HG02798 (cell line): Measurements from ENCODE around the gene DSCAM.
"Not testable (repeated sequence)": the region's sequence is repeated elsewhere in the genome, so short reads cannot be mapped to it uniquely, and the experiment has no call there.

Experiments used
- ATAC-seq: cut with Tn5 transposase; IDR thresholded peaks from one replicate; pipeline ENCODE4 v1.9.1; 2021; ENCODE audit warnings: mild to moderate bottlenecking; ENCODE audit not compliant: unreplicated experiment, poor library complexity

The DSCAM gene

DNA sequence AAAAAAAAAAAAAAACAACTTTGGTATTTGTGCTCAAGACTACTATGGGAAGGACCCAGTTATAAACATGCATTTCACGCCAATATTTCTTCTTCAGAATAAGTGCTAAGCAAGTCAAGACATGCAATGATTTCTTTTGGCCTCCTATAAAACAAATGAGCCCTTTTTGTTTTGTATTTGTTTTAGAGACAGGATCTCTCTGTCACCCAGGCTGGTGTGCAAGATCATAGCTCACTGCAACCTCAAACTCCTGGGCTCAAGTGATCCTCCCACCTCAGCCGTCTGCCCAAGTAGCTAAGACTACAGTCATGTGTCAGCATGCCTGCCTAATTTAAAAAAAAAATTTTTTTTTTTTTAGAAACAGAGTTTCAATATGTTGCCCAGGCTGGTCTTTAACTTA lies 631.0 kb downstream of the DSCAM start:
- no peak for ATAC-seq

DNA sequence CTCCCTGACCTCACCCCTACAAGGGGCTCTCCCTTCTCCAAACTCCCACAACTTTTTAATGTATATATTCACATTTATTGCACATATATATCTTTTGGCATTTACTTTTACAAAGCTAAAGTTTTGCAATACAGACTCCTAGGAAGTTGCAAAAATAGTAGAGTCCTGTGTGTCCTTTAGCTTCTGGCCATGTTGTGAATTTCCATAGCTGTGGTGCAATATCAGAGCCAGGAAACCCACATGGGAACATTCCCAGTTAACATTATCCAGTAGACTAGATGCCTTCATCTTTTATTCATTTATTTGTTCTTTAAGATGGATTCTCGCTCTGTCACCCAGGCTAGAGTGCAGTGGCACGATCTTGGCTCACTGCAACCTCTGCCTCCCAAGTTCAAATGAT lies 636.7 kb downstream of the DSCAM start:
- ATAC-seq: no peak

DNA sequence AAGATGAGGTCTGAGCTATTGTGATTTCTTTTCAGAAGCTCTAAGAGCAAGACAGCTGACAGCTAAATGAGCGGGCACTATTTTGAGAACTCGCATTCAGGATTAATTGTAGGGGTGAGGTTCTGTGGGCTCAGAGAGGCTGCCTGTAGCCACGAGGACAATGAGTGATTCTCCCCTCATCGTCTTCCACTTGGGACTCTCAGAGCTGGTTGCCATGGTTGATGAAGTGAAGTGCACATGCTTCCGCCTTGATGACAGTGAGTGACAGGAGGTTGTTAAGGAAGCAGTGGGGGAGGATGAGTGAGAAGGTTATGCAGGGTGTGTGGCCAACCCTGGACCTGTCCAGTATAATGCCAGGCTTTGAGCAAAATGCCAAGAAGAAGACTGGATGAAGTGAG lies 638.0 kb downstream of the DSCAM start:
- ATAC-seq: no peak

DNA sequence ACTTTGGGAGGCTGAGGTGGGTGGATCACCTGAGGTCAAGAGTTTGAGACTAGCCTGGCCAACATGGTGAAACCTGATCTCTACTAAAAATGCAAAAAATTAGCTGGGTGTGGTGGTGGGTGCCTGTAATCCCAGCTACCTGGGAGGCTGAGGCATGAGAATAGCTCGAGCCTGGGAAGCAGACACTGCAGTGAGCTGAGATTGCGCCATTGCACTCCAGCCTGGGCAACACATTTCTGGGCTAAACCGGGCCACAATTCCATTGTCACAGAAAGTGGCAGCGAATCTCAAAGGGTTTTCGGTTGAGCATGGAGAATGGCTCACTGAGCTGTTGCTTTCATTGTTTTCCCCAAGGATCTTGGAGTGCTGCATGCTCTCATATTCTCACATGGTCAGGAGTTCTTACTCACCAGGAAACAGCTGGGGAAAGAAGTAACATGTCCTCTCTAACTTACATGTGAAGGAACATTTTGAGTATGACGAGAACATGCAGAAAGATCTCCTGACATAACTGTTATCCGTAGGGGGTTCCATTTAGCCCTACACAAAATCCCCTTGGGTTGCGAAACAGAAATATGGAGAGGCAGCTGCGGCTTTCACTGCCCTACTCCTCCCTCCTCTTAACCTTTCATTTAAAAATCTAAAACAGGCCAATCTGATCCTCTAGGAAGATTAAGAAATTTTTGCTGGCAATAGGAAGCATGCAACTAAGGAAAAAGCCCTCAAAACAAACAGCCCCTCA lies 638.6 kb downstream of the DSCAM start:
- ATAC-seq: no peak

DNA sequence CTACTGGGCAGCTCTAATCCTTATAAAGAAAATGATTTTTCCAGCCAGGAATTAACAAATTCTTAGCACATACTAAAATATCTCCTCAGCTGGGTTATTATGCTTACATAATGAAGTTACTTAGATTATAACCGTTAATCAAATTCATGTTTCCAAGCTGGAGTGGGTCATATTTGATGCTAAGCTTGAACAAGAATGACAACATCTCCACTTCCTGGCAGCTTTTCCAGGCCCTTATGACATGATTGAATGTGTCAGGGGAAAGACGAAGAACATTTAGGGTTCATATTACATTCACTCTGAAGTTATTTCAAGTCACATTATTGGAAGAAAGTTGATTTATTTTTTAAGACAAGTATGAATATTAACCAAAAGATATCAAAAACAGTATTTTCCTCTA lies 646.0 kb downstream of the DSCAM start:
- no peak for ATAC-seq

GRCh38 chr21:40200126-40200525 lies 646.8 kb downstream of the DSCAM start:
- ATAC-seq: no peak

DNA sequence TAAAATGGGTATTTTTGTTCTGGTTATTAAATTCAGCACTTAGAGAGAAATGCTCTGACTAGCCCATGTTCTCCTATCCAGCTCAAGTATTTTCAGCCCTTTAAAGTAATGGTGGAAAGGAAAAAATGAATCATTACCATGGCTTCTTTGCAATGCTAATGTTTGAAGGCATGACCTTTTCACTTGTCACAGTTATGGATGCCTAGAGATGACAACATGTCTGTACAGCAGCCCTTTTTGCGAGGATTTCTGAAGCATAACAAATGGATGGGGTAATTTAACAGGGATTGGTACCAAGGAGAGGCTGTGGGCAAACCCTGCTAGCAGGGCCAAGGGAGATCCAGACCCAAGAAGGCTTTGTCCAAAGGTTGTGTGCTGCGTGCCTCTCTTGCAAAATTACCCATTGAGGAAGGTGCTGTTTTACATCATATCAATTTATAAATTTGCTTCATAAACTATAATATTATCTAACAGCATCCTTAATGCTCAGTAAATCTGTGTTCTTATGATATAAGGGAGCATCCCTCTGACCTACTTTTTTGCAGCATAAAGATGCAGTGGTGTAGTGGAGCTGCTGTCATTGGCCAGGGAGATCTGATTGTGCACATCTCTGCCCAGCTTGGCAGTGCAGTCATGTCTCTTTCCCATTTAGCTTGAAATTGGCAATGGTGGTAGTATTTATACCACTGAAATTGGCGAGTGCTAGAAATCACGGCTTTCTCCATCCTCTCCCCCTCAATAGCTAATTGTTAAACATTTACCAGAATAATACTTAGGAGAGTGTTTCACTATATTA lies 652.6 kb downstream of the DSCAM start:
- no peak for ATAC-seq

DNA sequence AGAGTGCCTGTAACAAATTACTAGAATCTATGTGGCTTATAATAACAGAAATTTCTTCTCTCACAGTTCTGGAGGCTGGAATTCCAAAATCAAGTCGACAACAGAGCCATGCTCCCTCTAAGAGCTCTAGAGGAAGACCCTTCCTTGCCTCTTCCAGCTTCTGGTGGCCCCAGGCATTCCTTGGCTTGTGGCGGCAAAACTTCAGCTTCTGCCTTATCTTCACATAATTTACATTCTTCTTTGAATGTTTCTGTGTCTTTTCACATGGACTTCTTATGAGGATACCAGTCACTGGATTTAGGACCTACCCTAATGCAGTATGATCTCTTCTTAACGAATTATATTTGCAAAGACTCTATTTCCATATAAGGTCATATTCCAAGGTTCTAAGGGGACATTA lies 655.3 kb downstream of the DSCAM start:
- no peak for ATAC-seq

GRCh38 chr21:40191196-40191595 lies 655.8 kb downstream of the DSCAM start:
- ATAC-seq: no peak

DNA sequence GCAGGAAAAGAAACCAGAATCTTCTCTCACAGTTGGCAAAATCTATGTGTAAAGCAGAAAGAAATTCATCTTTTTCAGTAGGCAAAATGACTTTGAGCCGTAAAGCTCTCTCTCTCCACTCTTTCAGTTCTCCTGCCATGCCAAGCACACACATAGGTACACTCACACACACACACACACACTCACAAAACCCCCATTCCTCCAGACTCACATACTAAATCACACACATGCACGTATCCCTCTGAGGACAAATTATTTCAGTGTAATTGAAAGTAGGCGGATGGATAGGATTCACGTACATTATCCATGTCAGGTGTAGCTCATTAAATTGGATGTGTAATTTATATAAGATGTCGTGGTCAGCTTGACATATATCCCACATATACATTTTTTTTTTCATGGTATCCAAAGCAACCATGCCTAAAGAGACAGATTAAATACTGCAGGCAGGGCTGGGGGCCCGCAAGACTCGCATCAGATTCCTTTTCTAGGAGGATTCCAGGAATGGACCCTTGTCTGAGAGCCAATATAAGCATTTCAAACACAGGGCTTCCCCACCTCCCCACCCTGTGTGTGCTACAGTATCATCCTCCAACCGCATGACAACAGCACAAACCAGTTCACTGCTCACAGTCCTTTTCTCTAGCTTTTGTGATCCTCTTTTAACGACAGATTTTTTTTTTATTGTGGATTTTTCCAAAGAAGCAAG lies 658.9 kb downstream of the DSCAM start:
- no peak for ATAC-seq

- ATAC-seq: no peak
Observed at GRCh38 chr21:40187244-40187643, 659.7 kb downstream of the DSCAM start.

- ATAC-seq: no peak
Observed at GRCh38 chr21:40186045-40186444, 660.9 kb downstream of the DSCAM start.

DNA sequence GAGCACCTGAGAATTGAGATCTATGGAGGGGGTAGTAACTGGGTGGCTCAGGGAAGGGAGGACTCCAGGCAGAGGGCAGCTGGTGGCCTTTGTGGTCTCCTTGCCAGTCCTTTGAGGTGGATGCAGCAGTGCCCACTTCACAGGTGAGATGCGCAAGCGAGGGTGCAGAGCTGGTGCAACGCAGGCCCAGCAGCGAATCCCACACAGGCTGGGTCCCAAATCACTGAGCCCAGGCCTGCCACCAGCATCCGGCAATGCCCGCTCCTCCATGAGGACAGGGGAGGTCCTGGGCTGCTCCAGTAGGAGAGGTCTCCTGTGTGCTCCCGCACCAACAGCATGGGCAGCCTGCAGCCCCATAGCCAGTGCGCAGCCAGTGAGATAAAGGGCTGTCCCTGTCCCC lies 661.8 kb downstream of the DSCAM start:
- ATAC-seq: no peak

DNA sequence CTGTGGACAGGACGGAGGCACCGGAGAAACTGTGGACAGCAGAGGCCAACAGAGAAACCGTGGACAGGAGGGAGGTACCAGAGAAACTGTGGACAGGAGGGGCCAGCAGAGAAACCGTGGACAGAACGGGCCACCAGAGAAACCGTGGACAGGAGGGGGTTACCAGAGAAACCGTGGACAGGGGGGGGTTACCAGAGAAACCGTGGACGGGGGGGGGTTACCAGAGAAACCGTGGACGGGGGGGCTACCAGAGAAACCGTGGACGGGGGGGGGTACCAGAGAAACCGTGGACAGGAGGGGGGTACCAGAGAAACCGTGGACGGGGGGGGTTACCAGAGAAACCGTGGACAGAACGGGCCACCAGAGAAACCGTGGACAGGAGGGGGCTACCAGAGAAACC lies 664.5 kb downstream of the DSCAM start:
- ATAC-seq: not testable (repeated sequence)

- no peak for ATAC-seq
Observed at GRCh38 chr21:40179166-40179565, 667.8 kb downstream of the DSCAM start.

DNA sequence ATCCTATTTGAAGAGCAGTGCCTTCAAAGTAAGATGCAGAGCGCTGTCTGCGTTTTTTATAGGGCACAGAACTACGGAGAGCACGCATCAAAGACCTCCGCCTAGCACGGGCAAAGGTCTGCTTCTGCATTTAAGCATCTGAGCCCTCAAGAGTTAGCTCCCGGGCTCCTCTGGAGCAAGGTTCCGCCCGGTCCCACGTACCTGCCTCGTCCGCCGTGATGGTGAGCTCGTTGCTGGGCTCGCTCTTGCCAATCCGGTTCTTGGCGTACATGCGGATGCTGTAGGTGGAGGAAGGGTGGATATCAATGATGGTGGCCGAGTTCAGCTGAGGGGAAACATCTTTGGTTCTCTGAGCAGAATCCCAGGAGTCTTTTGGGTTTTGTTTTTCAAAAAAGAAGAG lies 668.2 kb downstream of the DSCAM start:
- no peak for ATAC-seq

DNA sequence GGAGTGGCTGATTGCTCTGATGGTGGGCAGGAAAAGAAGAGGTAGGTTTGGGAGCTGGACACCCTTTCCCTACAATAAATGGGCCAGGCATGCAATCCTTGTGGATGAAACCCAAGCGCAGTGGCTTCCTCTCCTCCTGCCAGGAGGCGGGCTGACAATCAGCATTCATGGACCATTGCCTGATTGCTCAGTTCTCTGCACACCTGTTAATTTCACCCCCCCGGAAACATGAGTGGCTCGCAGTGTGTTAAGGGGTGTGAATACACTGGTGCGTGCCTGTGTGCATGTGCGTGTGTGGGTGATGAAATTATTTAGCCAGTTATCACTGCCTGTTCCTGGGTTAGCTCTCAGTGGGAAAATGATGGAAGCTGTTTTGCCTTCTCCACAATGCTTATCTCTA lies 669.0 kb downstream of the DSCAM start:
- ATAC-seq: no peak

DNA sequence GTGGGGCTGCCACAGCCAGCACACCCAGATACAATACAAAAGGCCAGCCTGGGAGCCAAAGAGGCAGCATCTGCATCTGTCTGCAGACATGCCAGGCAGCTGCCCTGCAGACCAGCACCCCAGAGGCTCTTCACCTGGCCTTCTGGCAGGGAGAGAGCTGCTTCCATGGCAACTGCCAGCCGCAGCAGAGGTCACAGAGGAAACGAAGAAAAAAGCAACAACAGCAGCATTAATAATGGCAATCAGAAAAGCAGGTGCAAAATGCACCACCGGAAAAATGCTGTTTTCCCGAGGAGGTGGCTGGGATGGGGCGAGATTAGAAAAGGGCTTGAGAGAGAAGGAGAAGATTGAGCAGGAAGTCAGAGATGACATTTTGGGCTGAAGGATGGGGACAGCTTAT lies 670.2 kb downstream of the DSCAM start:
- no peak for ATAC-seq

GRCh38 chr21:40173816-40174215 lies 673.1 kb downstream of the DSCAM start:
- ATAC-seq: no peak

GRCh38 chr21:40169971-40170370 lies 677.0 kb downstream of the DSCAM start:
- ATAC-seq: no peak

DNA sequence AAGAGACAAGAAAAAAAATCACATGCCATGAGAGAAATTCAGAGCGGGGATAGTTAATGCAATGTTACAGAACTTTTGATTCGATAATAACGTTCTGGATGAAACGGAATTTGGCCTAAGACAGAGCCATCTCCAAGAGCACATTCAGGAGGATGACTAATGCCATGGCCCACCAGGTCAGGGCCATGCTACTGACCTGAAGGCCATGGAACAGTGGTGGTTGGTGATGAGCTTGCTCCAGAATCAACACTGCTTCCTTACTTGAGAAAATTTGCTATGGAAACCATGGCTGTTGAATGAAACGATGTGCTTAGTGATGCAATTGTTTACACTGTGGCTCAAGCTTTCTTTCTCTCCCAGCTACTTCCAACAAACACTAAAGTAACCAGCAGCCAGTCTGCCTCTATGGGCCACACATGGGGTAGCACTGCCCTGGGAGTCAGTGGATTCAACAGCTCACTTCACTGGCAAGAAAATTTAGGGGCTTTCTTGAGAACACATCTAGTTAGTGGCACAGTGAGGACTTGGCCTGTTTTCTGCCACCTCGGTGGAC lies 680.6 kb downstream of the DSCAM start:
- no peak for ATAC-seq
